ENCODE data around the gene PARD3. TPM values are rescaled to one million over a fixed set of nuclear protein-coding genes. Genes with fewer than 3 reads are reported as not detected.

The PARD3 gene
- total and polyA plus RNA-seq, 10 of the 15 experiments (the other 5 are each of a cell fraction or from before 2014, with no cell fraction given) = 2.6 to 43.1 (median 13.9) TPM

GRCh38 chr10:34334908-34335307, 480.2 kb downstream of the PARD3 start:
- Histone ChIP-seq H3K79me2 (ENCODE audit: control insufficient read depth, insufficient read depth, low read length) (no peaks in the 10 kb centered on the region), H3K4me3 (no peak overlapping the region), H3K9ac (ENCODE audit: control insufficient read depth, insufficient read depth, low read length) (no peak overlapping the region), H3K27ac (ENCODE audit: control insufficient read depth, insufficient read depth) (no peak overlapping the region), H2AFZ (ENCODE audit: control insufficient read depth, low read depth, low read length) (no peak overlapping the region), H3K4me2 (ENCODE audit: control insufficient read depth, insufficient read depth) (no peak overlapping the region), H3K9me3 (replicated peaks; ENCODE audit: control insufficient read depth, insufficient read depth, low read length) (no peaks in the 10 kb centered on the region), H3K27me3 (replicated peaks in 1 of 2; ENCODE audit: control insufficient read depth in 2 of 2, insufficient read depth in 2 of 2, low read length in 1 of 2) (no peaks in the 10 kb centered on the region), H3K36me3 (ENCODE audit: control insufficient read depth in 2 of 2, insufficient read depth in 2 of 2, low read length in 1 of 2) (no peaks in the 10 kb centered on the region), H3K4me1 (ENCODE audit: control insufficient read depth, insufficient read depth, low read length) (no peaks in the 10 kb centered on the region), H4K20me1 (ENCODE audit: control insufficient read depth, insufficient read depth) (no peaks in the 10 kb centered on the region)
- FAIRE-seq = no peak
- no TSS peak for BruUV-seq (replicated peaks)
- POLR2A ChIA-PET = interaction anchor here (0.6 kb wide), 1 partner anchor 174 kb away, joined by 3 read pairs; no protein-coding TSS in a partner anchor
- SMC1A ChIA-PET (ENCODE audit: uncharacterized antibody, unreplicated experiment) = interaction anchor here (0.5 to 6.5 kb wide), 8 partner anchors 8 to 259 kb away, joined by 3 to 72 read pairs (median 4); no protein-coding TSS in a partner anchor
- intact Hi-C loops (cut with micrococcal nuclease; ENCODE audit: unreplicated experiment) = no loop called here
- RAD21 ChIA-PET (ENCODE audit: unreplicated experiment) = interaction anchor here (0.8 to 1.6 kb wide), 2 partner anchors 15 to 111 kb away, joined by 3 to 4 read pairs; no protein-coding TSS in a partner anchor
- DNase-seq (ENCODE audit: low read depth, low spot score) = no peak
- WGBS (ENCODE audit: insufficient coverage, insufficient replicate concordance, low lambda C conversion rate, missing lambda C conversion rate) = 84% methylated on average over 4 of the region's 4 CpGs
- TF ChIP-seq PAX5 (IDR thresholded peaks at IDR 0.05; ENCODE audit: borderline replicate concordance, low read depth, low read length) (no peak), RAD21 (IDR thresholded peaks at IDR 0.05; ENCODE audit: insufficient read depth, low read depth, low read length) (no peak), RB1 (IDR thresholded peaks at IDR 0.05; ENCODE audit: borderline replicate concordance) (no peak), PRDM15 (CRISPR knock-in tag; IDR thresholded peaks at IDR 0.05) (no peak)
- TF ChIP-seq, protein P1, sequence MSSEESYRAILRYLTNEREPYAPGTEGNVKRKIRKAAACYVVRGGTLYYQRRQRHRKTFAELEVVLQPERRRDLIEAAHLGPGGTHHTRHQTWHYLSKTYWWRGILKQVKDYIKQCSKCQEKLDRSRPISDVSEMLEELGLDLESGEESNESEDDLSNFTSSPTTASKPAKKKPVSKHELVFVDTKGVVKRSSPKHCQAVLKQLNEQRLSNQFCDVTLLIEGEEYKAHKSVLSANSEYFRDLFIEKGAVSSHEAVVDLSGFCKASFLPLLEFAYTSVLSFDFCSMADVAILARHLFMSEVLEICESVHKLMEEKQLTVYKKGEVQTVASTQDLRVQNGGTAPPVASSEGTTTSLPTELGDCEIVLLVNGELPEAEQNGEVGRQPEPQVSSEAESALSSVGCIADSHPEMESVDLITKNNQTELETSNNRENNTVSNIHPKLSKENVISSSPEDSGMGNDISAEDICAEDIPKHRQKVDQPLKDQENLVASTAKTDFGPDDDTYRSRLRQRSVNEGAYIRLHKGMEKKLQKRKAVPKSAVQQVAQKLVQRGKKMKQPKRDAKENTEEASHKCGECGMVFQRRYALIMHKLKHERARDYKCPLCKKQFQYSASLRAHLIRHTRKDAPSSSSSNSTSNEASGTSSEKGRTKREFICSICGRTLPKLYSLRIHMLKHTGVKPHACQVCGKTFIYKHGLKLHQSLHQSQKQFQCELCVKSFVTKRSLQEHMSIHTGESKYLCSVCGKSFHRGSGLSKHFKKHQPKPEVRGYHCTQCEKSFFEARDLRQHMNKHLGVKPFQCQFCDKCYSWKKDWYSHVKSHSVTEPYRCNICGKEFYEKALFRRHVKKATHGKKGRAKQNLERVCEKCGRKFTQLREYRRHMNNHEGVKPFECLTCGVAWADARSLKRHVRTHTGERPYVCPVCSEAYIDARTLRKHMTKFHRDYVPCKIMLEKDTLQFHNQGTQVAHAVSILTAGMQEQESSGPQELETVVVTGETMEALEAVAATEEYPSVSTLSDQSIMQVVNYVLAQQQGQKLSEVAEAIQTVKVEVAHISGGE (CRISPR knock-in tag; IDR thresholded peaks at IDR 0.05) = no peak
- TF ChIP-seq, protein P2, sequence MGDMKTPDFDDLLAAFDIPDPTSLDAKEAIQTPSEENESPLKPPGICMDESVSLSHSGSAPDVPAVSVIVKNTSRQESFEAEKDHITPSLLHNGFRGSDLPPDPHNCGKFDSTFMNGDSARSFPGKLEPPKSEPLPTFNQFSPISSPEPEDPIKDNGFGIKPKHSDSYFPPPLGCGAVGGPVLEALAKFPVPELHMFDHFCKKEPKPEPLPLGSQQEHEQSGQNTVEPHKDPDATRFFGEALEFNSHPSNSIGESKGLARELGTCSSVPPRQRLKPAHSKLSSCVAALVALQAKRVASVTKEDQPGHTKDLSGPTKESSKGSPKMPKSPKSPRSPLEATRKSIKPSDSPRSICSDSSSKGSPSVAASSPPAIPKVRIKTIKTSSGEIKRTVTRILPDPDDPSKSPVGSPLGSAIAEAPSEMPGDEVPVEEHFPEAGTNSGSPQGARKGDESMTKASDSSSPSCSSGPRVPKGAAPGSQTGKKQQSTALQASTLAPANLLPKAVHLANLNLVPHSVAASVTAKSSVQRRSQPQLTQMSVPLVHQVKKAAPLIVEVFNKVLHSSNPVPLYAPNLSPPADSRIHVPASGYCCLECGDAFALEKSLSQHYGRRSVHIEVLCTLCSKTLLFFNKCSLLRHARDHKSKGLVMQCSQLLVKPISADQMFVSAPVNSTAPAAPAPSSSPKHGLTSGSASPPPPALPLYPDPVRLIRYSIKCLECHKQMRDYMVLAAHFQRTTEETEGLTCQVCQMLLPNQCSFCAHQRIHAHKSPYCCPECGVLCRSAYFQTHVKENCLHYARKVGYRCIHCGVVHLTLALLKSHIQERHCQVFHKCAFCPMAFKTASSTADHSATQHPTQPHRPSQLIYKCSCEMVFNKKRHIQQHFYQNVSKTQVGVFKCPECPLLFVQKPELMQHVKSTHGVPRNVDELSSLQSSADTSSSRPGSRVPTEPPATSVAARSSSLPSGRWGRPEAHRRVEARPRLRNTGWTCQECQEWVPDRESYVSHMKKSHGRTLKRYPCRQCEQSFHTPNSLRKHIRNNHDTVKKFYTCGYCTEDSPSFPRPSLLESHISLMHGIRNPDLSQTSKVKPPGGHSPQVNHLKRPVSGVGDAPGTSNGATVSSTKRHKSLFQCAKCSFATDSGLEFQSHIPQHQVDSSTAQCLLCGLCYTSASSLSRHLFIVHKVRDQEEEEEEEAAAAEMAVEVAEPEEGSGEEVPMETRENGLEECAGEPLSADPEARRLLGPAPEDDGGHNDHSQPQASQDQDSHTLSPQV (IDR thresholded peaks at IDR 0.05) = no peak
- TF ChIP-seq, protein P3, sequence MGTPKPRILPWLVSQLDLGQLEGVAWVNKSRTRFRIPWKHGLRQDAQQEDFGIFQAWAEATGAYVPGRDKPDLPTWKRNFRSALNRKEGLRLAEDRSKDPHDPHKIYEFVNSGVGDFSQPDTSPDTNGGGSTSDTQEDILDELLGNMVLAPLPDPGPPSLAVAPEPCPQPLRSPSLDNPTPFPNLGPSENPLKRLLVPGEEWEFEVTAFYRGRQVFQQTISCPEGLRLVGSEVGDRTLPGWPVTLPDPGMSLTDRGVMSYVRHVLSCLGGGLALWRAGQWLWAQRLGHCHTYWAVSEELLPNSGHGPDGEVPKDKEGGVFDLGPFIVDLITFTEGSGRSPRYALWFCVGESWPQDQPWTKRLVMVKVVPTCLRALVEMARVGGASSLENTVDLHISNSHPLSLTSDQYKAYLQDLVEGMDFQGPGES (IDR thresholded peaks at IDR 0.05) = no peak
- CTCF ChIA-PET = interaction anchor here (0.9 to 1.8 kb wide), 6 partner anchors 8 to 33 kb away, joined by 3 to 5 read pairs (median 5); no protein-coding TSS in a partner anchor
- in situ Hi-C loops (cut with MboI) = no loop called here
- no peak for ATAC-seq

Data from GM12878 (cell line).